Endothelial cell (in vitro differentiated cells): ENCODE results near the gene ERCC2. TPM values are rescaled to one million over a fixed set of nuclear protein-coding genes. Genes with fewer than 3 reads are reported as not detected.

ENCODE experiments used
- DNase-seq: peaks from one replicate; pipeline ENCODE4 v3.0.0; 2021; ENCODE audit warnings: low spot score
- H3K27ac Mint-ChIP-seq: one replicate; pipeline ENCODE4 v1.8.0; 2021; ENCODE audit warnings: mixed read lengths, inconsistent platforms; ENCODE audit not compliant: unreplicated experiment
- H3K27me3 Mint-ChIP-seq: one replicate; pipeline ENCODE4 v1.8.0; 2021; ENCODE audit warnings: mild to moderate bottlenecking, moderate library complexity, mixed read lengths, inconsistent platforms; ENCODE audit not compliant: unreplicated experiment
- H3K36me3 Mint-ChIP-seq: one replicate; pipeline ENCODE4 v1.8.0; 2021; ENCODE audit warnings: mild to moderate bottlenecking, low read depth, mixed read lengths, inconsistent platforms; ENCODE audit not compliant: unreplicated experiment
- H3K4me1 Mint-ChIP-seq: one replicate; pipeline ENCODE4 v1.8.0; 2021; ENCODE audit warnings: mild to moderate bottlenecking, mixed read lengths, inconsistent platforms; ENCODE audit not compliant: unreplicated experiment
- H3K4me3 Mint-ChIP-seq: one replicate; pipeline ENCODE4 v1.8.0; 2021; ENCODE audit warnings: mild to moderate bottlenecking, mixed read lengths, inconsistent platforms; ENCODE audit not compliant: unreplicated experiment
- H3K9me3 Mint-ChIP-seq: one replicate; pipeline ENCODE4 v1.8.0; 2021; ENCODE audit warnings: mixed read lengths, inconsistent platforms; ENCODE audit not compliant: unreplicated experiment
- total RNA-seq: library from RNA; stranded (reverse); fragmentation: NEBNext Ultra II Directional; extraction: Animal tissue kit (Norgen Biotek cat#: 25700); gene quantifications from one replicate; pipeline ENCODE4 v1.2.1, GENCODE V29; 2021; ENCODE audit not compliant: unreplicated experiment
- TF ChIP-seq, protein P1 (sequence below): fragments of 200-600 bp; sonication (generic); IDR thresholded peaks from one replicate; pipeline ENCODE4 v1.5.0; 2021; ENCODE audit warnings: antibody characterized with exemption; ENCODE audit not compliant: unreplicated experiment

Gene ERCC2
- total RNA-seq, 1 donor from 2014 or later = 44.2 TPM

DNA sequence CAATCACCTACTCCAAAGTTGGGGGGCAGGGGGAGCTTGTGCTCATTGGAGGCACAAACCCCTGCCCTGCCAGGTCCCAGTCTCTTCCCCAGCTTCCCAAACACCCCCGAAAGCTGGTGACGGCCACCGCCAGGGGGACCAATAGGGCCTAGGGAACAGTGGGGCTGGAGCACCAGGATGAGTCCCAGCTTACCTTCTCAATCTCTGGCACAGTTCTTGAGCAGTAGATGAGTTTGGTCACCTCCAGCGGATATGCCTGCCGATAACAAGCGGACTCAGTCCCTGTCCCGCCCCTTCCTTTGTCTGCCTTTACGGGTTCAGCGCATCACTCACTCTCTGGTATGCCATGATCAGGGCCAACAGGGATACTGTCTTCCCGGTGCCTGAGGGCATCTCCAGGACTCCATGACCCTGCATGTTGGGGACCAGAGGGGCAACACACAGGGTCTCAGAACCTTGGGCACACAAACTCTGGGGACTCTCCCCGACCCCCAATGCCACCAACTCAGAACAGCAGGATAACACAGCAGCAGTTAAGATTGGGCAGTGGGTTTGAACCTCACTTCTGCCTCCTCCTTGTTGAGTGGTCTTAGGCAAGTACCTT, 1.5 kb downstream of the ERCC2 start:
- Mint-ChIP-seq H3K9me3 (no peaks in the 10 kb centered on the region), H3K36me3 (no peaks in the 10 kb centered on the region), H3K4me3 (peak overlapping the region; percentile 34), H3K4me1 (no peaks in the 10 kb centered on the region), H3K27ac (no peak overlapping the region), H3K27me3 (peaks cover 3% of the 10 kb centered on the region)
- DNase-seq = no peak
- TF ChIP-seq, protein P1, sequence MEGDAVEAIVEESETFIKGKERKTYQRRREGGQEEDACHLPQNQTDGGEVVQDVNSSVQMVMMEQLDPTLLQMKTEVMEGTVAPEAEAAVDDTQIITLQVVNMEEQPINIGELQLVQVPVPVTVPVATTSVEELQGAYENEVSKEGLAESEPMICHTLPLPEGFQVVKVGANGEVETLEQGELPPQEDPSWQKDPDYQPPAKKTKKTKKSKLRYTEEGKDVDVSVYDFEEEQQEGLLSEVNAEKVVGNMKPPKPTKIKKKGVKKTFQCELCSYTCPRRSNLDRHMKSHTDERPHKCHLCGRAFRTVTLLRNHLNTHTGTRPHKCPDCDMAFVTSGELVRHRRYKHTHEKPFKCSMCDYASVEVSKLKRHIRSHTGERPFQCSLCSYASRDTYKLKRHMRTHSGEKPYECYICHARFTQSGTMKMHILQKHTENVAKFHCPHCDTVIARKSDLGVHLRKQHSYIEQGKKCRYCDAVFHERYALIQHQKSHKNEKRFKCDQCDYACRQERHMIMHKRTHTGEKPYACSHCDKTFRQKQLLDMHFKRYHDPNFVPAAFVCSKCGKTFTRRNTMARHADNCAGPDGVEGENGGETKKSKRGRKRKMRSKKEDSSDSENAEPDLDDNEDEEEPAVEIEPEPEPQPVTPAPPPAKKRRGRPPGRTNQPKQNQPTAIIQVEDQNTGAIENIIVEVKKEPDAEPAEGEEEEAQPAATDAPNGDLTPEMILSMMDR = no peak

DNA sequence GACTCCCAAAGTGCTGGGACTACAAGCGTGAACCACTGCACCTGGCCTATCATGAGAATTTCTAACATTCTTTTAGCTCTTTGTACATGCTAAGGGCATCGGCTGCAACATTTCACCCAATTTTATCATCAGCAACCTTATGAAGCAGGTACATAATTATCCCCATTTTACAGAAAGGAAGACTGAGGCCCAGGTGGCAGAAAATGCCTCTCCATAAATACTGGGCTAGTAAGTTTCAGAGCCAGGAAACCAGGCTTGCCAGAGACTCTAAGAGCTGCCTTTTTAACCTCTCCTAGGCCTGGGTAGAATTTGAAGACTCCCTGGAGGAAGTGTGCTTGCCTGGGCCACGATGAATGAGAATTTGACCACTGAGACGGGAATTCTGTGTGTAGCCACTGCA, 2.2 kb downstream of the ERCC2 start:
- Mint-ChIP-seq H3K27ac (no peak overlapping the region), H3K27me3 (peaks cover 3% of the 10 kb centered on the region), H3K9me3 (no peaks in the 10 kb centered on the region), H3K36me3 (no peaks in the 10 kb centered on the region), H3K4me1 (no peaks in the 10 kb centered on the region), H3K4me3 (peak overlapping the region; percentile 15)
- DNase-seq = no peak
- TF ChIP-seq, protein P1 = no peak

DNA sequence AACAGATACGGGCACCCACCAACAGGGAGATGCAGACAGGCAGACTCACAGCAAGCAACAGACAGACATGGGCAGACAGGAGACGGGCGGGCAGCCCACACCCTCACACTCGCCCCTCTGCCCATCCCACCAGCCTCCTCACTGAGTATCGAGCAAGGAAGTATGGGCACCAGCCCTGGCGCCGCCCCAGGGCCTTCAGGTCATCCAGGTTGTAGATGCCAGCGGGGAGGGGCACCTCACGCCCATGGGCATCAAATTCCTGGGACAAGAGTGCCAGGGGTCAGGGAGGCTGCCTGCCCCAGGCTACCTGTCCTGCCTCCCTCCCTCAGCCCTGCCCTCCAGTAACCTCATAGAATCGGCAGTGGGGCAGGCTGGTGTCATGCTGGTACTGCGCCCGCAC, 5.7 kb downstream of the ERCC2 start:
- TF ChIP-seq, protein P1 = no peak

DNA sequence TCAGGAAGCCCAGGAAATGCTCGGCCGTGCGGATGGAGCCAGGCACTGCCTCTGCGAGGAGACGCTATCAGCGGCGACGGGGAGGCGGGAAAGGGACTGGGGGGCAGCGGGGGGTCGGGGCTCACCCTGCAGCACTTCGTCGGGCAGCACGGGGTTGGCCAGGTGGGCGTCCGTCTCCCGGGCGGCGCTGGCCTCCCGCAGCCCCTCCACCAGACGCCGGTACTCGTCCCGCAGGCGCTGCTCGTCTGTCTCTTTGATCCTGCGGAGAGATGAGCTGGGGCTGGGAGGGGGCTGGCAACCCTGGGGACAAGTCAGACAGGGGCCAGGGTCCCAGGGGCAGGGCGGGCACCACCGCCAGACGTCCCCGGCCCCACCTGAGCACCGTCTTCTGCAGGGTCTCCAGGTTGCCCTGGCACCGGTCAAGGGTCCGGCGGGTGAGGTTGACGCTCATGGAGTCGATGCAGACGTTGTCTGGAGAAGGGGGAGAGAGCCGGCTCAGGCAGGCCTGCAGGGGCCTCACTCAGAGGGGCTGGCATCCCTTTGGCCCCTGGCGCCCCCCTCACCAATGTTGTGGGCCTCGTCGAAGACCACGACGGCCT, 6.4 kb downstream of the ERCC2 start:
- TF ChIP-seq, protein P1 = no peak
- peaks cover 3% of the 10 kb centered on the region for H3K4me1 Mint-ChIP-seq
- H3K4me3 Mint-ChIP-seq = no peak overlapping the region
- no peak for DNase-seq
- H3K27ac Mint-ChIP-seq = no peak overlapping the region
- no peaks in the 10 kb centered on the region for H3K9me3 Mint-ChIP-seq
- H3K27me3 Mint-ChIP-seq = peaks cover 4% of the 10 kb centered on the region
- peaks cover 17% of the 10 kb centered on the region for H3K36me3 Mint-ChIP-seq

More for the DNA sequence above, 5.7 kb downstream of the ERCC2 start:
- Mint-ChIP-seq H3K4me3 (no peak overlapping the region), H3K27me3 (peaks cover 2% of the 10 kb centered on the region), H3K4me1 (peaks cover 3% of the 10 kb centered on the region), H3K9me3 (no peaks in the 10 kb centered on the region), H3K36me3 (peaks cover 14% of the 10 kb centered on the region), H3K27ac (no peak overlapping the region)
- no peak for DNase-seq

DNA sequence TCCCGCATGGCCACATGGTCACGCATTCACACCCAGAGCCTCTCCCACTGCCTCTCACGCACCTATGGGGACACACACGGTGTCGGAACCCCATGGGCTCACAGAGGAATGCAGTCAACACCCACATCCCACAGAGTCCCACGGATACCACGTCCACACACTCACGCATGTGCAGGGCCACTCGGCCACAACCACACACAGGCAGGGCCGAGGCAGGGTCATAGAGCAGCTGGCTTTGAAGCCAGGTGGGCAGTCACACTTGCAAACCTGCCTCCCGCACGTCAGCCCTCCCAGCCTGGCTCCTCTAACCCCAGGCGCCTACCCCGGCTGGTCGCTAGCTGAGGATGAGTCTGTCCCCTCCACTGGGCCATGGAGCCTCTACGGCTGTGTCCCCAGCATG, 8.1 kb downstream of the ERCC2 start:
- Mint-ChIP-seq H3K4me1 (peaks cover 3% of the 10 kb centered on the region), H3K36me3 (peaks cover 25% of the 10 kb centered on the region), H3K27me3 (peaks cover 4% of the 10 kb centered on the region), H3K4me3 (no peak overlapping the region), H3K27ac (peak overlapping the region; percentile 3), H3K9me3 (no peaks in the 10 kb centered on the region)
- DNase-seq = no peak
- TF ChIP-seq, protein P1 = no peak
